D721Med (cell line): ENCODE measurements around the gene TNMD.

ENCODE experiments used
- DNase-seq: peaks from one replicate; pipeline ENCODE4 v3.0.0; 2011; ENCODE audit warnings: low spot score; ENCODE audit not compliant: insufficient read length
- FAIRE-seq: peaks from 2 replicates; lab custom pipeline; 2011; peaks lifted over from hg19 to GRCh38; lab: Jason Lieb, UNC
- CTCF ChIP-seq: IDR thresholded peaks from 2 replicates; pipeline ENCODE4 v1.5.1; 2012; ENCODE audit warnings: mild to moderate bottlenecking, control low read depth; ENCODE audit not compliant: insufficient read depth; ENCODE audit errors: missing control alignments

TNMD gene

GRCh38 chrX:100596601-100597000 is 11.9 kb downstream of the TNMD start:
- DNase-seq (no peak), FAIRE-seq (no peak)
- no peak for TF ChIP-seq CTCF

- TF ChIP-seq CTCF: no peak
- FAIRE-seq: no peak
- DNase-seq: no peak
These were observed 14.7 kb downstream of the TNMD start for GRCh38 chrX:100599456-100599855.

GRCh38 chrX:100600340-100600739 is 15.6 kb downstream of the TNMD start:
- TF ChIP-seq CTCF: no peak
- DNase-seq (no peak), FAIRE-seq (no peak)

GRCh38 chrX:100600758-100601157 is 16.0 kb downstream of the TNMD start:
- no peak for TF ChIP-seq CTCF
- FAIRE-seq (no peak), DNase-seq (no peak)

- TF ChIP-seq CTCF: no peak
- FAIRE-seq (no peak), DNase-seq (no peak)
These were observed 22.0 kb downstream of the TNMD start for GRCh38 chrX:100606753-100607152.

- FAIRE-seq (no peak), DNase-seq (no peak)
- TF ChIP-seq CTCF: no peak
These were observed 24.9 kb downstream of the TNMD start for GRCh38 chrX:100609591-100609990.

- TF ChIP-seq CTCF: no peak
- no peak for FAIRE-seq
- no peak for DNase-seq
These were observed 27.2 kb downstream of the TNMD start for GRCh38 chrX:100611951-100612350.
